Stimulated activated CD8-positive, alpha-beta memory T cell treated with anti-CD3 and anti-CD28 coated beads, Interleukin-4, amount 100 ng/mL, for 48 hours (primary cell): ENCODE data around the gene CCDC141.
"Not testable (repeated sequence)": the region's sequence is repeated elsewhere in the genome, so short reads cannot be mapped to it uniquely, and the experiment has no call there.

Experiments
- DNase-seq: peaks from one replicate; pipeline ENCODE4 v3.0.0-alpha.2; 2020

Gene CCDC141

DNA sequence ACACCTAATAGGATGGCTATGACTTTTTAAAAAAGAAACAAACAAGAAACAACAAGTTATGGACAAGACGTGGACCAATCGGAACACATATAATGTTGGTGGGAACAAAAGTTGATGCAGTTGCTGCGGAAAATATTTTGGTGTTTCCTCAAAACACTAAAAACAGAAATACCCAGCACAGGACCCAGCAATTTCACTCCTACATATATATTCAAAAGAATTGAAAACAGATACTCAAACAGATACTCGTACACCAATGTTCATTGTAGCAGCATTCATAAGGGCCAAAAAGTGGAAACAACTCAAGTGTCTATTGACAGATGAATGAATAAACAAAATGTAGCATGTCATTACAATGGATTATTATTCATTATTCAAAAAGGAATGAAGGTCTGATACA is 12.1 kb downstream of the CCDC141 start:
- no peak for DNase-seq

GRCh38 chr2:179036353-179036905 is 13.5 kb downstream of the CCDC141 start:
- DNase-seq: no peak

DNA sequence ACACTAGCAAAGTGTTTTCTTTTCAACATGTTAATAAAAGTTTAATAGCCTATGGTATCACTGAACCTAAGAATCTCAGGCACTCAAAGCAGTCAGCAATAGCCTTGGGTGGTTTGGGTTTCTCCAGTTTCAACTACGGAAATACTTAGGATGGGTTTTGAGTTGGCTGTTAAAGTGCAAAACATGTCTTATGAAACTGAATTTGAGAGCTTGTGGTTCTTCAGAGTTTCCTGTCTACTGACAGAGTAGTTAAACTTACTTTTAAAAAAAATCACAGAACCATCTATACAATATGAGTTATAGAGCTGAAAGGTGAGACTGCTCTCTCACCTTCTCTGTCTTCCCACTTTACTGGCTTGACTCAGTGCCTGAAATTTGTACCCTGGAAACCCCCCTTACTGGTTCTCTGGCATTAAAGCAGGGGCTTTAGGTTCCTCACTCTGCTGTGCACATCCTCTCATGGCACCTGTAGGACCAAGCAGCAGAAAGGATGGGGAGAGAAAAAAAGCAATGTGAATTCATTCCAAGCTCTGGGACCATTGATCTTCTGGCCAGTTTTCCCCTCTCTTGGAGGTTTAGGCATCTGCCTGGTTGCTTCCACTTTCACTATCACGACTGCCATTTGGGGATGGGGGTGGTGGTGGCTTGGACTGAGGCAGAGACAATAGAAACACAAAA is 18.1 kb downstream of the CCDC141 start:
- peak; percentile 34 for DNase-seq

DNA sequence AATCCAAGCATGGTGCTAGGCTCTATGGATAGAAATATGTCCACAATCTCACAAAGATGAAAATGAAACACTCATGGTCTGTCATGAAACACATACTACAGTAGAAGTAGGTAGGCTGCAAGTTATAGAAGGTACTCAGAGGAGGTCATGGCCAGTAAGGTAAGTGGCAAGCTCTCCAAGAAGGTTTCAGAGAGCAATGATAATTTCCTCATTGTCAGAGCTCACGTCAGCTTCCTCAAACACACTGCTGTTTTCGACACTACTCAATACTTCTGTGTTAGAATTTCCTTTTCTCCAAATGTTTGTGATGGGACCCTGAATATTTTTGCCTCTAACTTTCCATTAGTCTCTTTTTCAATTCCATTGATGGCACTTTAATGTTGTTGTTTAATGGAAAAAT is 25.5 kb downstream of the CCDC141 start:
- DNase-seq: no peak

- no peak for DNase-seq
These were observed 27.3 kb downstream of the CCDC141 start for GRCh38 chr2:179022685-179023084.

DNA sequence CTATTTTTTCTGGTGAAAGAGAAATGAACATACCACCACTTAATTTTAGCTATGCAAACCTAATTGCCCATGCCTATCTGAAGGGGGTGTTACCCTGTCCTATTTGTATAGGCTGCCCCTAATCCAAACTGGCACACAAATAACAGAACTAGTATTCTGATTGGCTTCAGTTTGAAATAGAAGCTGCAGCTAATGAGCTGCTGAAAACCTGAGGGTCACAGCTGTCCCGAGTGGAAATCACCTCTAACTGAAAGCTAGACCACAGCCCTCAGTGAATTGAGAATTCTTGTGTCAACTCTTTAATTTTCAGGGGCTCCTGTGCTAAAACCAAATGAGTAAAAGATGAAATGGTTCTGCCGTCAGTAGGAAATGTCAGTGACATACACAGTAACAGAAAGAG is 28.7 kb downstream of the CCDC141 start:
- no peak for DNase-seq

- peak; percentile 74 for DNase-seq
These were observed 29.7 kb downstream of the CCDC141 start for GRCh38 chr2:179020156-179020750.

DNA sequence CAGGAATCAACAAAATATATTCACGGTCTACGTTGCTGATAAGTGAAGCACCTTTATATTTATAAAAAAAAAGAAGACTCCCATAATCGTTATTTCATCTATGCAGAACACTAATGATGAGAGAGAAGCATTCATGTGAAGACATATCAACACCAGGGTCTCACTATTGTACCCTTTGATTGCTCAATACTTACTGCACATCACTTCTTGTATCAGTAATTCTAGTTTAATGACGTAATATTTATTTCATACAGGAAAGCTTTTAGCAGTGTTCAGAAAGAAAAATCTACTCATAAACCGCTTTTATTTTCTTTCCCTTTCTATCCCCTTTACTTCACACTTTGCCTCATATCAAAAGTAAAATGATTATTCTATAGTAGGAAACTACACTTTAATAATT is 30.7 kb downstream of the CCDC141 start:
- no peak for DNase-seq

- DNase-seq: no peak
These were observed 32.1 kb downstream of the CCDC141 start for GRCh38 chr2:179017773-179018357.

DNA sequence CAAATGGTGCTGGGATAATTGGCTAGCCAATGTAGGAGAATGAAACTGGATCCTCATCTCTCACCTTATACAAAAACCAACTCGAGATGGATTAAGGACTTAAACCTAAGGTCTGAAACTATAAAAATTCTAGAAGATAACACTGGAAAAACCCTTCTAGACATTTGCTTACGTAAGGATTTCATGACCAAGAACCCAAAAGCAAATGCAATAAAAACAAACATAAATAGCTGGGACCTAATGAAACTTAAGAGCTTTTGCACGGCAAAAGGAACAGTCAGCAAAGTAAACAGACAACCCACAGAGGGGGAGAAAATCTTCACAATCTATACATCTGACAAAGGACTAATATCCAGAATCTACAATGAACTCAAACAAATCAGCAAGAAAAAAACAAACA is 35.7 kb downstream of the CCDC141 start:
- DNase-seq: not testable (repeated sequence)

DNA sequence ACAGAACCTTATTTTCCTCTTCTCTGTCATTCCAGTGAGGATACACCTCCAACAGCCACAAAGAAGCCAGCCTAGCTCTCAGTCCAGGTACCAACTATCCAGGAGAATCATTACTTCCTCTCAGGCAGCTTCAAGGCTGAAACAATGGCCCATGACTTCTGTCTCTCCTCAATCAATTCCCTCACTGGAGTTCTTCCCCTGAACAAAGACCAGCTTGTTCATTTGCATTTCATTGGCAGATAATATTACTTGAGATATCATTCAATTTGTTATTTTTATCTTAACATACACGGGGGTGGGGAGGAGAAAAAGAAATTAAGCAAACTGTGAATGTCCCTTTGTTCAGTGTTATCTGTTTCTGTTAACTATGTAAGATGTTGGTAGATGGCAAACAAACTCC is 44.0 kb downstream of the CCDC141 start:
- no peak for DNase-seq

DNA sequence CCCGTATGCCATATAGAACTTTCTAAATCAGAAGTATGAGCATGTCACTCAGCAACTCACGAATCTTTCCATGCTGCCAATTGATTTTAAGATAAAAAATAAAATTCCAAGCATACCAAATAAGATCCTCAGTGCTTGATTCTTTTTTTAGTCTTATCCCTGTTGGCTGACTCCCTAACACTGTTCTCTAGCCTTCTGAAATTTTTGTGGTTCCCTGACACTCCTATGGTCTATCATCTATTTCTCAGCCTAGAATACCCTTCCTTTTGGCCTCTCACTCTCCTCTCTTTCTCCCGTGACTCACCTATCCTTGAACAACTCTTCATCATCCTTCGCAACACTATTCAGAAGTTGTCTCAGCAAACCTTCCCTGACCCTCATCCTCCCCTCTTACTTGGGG is 50.5 kb downstream of the CCDC141 start:
- DNase-seq: no peak

- DNase-seq: no peak
These were observed 51.4 kb downstream of the CCDC141 start for GRCh38 chr2:178998539-178998938.

DNA sequence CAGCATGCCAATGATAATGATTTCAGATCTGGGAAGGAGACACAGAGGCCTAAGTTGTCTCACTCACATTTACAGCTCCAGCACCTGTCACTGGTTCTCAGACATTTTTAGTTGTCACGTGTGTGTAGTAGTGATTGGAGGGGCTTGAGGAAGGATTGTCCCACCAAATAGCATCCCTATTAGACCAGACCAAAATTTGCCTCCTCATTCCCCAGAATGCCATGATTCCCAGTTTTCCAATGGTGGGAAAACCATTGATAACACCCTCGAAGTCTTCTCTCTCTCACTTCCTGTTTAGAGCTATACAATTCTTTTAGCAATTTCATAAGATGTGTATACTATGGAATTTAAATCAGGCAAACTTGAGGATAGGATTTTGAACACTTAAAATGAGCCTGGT is 52.5 kb downstream of the CCDC141 start:
- no peak for DNase-seq

GRCh38 chr2:178997067-178997466 is 52.9 kb downstream of the CCDC141 start:
- DNase-seq: no peak

- no peak for DNase-seq
These were observed 55.7 kb downstream of the CCDC141 start for GRCh38 chr2:178994264-178994663.

GRCh38 chr2:178993788-178994187 is 56.1 kb downstream of the CCDC141 start:
- DNase-seq: no peak

- not testable (repeated sequence) for DNase-seq
These were observed 57.2 kb downstream of the CCDC141 start for GRCh38 chr2:178992719-178993118.

DNA sequence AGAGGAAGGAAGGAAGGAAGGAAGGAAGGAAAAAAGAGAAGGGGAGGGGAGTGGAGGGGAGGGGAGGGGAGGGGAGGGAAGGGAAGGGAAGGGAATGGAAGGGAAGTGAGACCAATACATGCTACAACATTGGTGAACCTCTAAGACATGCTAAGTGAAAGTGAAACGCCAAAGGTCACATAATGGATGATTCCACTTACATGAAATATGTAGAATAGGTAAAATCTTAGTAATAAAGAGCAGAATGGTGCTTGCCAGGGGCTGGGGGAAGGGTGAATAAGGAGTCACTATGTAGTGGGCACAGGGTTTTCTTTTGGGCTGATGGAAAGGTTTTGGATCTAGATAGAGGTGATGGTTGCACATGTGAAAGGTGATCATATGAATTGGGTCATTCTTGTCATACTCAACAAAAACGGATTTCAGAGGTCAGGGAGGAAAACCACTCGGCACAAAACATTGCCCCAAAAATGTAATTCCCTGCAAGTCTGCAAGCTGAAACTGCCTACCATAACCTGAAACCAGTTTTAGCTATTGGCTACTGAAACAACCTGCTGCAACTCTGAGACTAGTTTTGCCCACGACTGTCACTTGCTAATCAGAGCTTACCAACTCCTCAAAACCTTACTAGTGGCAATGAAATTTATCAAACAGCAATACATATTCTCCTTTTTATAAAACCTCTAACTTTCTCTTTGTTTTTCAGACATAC is 59.2 kb downstream of the CCDC141 start:
- DNase-seq: no peak

- not testable (repeated sequence) for DNase-seq
These were observed 60.5 kb downstream of the CCDC141 start for GRCh38 chr2:178989424-178989823.

DNA sequence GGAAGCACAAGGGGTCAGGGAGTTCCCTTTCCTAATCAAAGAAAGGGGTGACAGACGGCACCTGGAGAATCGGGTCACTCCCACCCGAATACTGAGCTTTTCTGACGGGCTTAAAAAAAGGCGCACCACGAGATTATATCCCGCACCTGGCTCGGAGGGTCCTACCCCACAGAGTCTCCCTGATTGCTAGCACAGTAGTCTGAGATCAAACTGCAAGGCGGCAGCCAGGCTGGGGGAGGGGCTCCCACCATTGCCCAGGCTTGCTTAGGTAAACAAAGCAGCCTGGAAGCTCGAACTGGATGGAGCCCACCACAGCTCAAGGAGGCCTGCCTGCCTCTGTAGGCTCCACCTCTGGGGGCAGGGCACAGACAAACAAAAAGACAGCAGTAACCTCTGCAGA is 67.3 kb downstream of the CCDC141 start:
- not testable (repeated sequence) for DNase-seq

GRCh38 chr2:178980815-178981214 is 69.1 kb downstream of the CCDC141 start:
- no peak for DNase-seq

- no peak for DNase-seq
These were observed 71.3 kb downstream of the CCDC141 start for GRCh38 chr2:178978667-178979066.

DNA sequence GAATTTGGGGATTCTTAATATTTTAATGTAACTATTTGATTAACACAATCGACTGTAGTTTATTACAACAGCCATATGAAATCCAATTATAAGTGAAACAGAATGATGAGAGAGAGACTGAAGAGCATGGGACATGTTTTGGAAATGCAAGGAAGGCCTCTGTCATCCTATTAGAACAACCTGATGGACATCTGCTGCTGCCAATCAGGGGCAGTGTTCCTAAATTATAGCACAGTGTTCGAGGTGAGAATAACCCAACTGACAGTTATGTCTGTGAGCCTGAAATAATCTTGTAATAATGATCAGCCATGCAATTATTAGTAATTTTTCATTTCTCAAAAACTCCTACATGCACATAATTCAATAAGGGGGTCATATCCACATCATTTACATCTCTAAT is 73.6 kb downstream of the CCDC141 start:
- DNase-seq: no peak
